ENCODE measurements around the gene OCEL1.

The OCEL1 gene

GRCh38 chr19:17240826-17241399 is 14.9 kb downstream of the OCEL1 start:
- DNase-seq: no peak

- no peak for DNase-seq
Measured at GRCh38 chr19:17242431-17243208, 16.6 kb downstream of the OCEL1 start.

GRCh38 chr19:17243211-17243829 is 17.3 kb downstream of the OCEL1 start:
- no peak for DNase-seq

- DNase-seq: no peak
Measured at GRCh38 chr19:17243830-17244617, 18.0 kb downstream of the OCEL1 start.

- peak; percentile 2 for DNase-seq
Measured at GRCh38 chr19:17244618-17245534, 18.9 kb downstream of the OCEL1 start.

- no peak for DNase-seq
Measured at GRCh38 chr19:17245535-17245984, 19.5 kb downstream of the OCEL1 start, which contains the start of gene NR2F6. TSS of gene NR2F6 (minus strand) at chr19:17245919. CDS start at chr19:17245220, 699 bp downstream.

GRCh38 chr19:17246681-17247425 is 20.8 kb downstream of the OCEL1 start:
- DNase-seq: peak; percentile 41

GRCh38 chr19:17248011-17248776 is 22.2 kb downstream of the OCEL1 start:
- DNase-seq: peak; percentile 22

GRCh38 chr19:17249887-17250548 is 24.0 kb downstream of the OCEL1 start:
- DNase-seq: no peak

- DNase-seq: no peak
Measured at GRCh38 chr19:17254636-17255035, 28.6 kb downstream of the OCEL1 start.

- DNase-seq: no peak
Measured at GRCh38 chr19:17255150-17255621, 29.2 kb downstream of the OCEL1 start.

GRCh38 chr19:17256130-17256529 is 30.1 kb downstream of the OCEL1 start:
- DNase-seq: no peak

GRCh38 chr19:17259118-17259780 is 33.2 kb downstream of the OCEL1 start:
- DNase-seq: no peak

GRCh38 chr19:17259934-17260333 is 33.9 kb downstream of the OCEL1 start:
- DNase-seq: no peak

GRCh38 chr19:17260842-17261325 is 34.9 kb downstream of the OCEL1 start:
- peak; percentile 88 for DNase-seq

GRCh38 chr19:17262557-17262956 is 36.5 kb downstream of the OCEL1 start:
- no peak for DNase-seq

GRCh38 chr19:17263712-17264640 is 38.0 kb downstream of the OCEL1 start:
- no peak for DNase-seq

- DNase-seq: no peak
Measured at GRCh38 chr19:17264641-17264979, 38.6 kb downstream of the OCEL1 start, which contains the start of gene USHBP1. TSS of gene USHBP1 (minus strand) at chr19:17264745. CDS start at chr19:17264299, 446 bp downstream.
